ENCODE data around the gene TIMP3. TPM values are rescaled to one million over a fixed set of nuclear protein-coding genes. Genes with fewer than 3 reads are reported as not detected.

Gene TIMP3
- total RNA-seq, 1 donor from 2014 or later, result 0.05 TPM

DNA sequence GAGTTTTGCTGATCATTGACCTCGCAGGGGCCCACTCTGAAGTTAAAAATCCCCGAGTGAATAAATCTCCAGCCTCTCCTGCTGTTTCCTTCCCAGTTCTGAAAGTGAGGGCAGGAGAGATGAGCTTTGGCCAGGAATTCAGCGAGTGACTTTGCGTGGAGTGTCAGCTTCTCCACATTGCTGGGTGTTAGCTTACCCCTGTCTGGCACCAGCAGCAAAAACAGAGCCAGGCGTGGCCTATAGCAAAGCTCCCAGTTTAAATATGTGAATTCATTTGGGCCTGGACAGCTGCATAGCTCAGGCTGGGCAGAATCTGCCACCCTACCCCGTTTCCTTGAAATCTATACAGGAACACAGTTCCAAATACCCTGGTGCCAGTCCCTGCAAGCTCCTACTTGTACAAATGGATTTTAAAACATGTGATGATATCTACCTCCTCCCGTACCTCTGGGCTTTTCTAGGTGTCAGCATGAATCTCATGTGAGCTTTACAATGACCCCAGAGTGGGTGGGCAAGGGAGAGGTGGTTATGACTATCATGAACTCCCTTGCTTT is 25.6 kb downstream of the TIMP3 start:
- intact Hi-C loops (cut with micrococcal nuclease), result no loop called here

DNA sequence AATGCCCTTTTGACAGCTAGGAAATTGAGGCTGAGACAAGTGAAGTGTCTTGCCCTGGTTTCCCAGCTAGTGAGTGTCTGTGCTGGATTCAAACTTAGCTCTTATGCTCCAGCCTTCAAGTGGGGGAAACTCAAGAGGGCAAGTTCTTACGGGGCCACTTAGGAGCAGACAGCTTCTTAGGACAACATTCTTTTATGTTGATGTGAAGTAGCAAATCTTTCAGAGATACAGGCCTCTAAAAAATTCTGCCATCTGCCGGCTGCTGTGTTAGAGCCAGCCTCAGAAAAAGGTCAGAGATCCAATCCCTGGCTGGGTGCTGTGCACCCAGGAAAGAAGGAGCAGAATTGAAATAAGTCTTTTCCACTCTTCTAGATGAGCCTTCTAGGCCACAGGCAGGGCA is 26.6 kb downstream of the TIMP3 start:
- intact Hi-C loops (cut with micrococcal nuclease), result no loop called here

- intact Hi-C loops (cut with micrococcal nuclease), result no loop called here
These were observed 27.1 kb downstream of the TIMP3 start for GRCh38 chr22:32828561-32828960.

- intact Hi-C loops (cut with micrococcal nuclease), result no loop called here
These were observed 27.9 kb downstream of the TIMP3 start for GRCh38 chr22:32829451-32829851.

DNA sequence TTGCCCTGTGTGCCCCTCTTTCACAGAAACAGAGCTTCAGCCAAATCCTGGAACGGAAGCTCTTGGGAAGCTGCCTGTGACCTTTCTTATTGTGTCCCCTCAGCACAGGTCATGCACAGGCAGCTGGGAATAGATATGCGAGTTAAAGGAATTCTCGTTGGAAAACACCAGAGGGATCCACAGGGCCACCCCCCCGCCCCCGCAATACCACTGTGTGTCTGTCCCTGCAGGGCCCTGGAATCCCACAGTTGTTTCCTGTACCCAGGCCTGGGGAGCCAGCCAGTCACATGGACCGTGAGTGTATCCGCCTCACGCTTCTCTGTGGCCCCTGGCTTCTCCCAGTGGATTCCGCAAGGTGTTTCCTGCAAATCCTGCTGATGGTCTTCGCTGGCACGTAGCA is 29.0 kb downstream of the TIMP3 start:
- intact Hi-C loops (cut with micrococcal nuclease), result no loop called here

DNA sequence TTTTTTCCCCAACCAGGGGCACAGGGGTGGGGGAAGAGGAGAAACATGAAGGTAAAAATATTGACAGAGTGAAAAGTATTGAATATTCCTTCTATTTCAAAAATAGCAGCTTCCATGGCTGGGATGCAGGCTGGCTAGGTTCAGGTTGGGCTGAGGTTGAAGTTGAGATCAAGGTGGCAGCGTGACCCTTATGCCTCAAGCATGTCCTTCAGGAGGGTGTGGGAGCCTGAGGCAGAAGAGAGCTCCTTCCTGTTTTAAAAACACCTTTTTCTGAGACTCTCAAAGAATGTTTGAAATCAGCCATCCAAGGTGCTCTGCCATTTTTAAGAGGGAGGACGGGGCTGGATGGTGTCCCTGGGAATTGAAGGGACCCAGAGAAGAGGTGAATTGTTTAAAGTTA is 29.5 kb downstream of the TIMP3 start:
- intact Hi-C loops (cut with micrococcal nuclease), result no loop called here

DNA sequence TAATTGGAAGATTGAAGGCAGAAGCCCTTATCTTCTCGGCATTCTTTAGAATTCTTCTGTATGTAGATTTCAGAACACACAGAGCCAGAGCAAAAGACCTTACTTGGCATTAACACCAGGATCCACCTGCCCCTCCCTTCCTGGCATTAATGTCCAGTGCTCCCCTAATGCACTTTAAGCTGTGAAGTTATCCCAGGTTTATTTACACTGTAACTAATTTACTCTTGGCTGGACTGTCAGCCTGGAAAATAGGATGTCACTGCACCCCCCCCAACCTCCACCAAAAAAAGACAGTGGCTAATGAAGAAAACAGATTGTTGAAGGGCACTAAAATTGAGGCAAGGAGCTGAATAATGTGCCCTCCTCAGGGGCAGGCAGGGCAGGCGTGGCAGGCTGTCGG is 30.1 kb downstream of the TIMP3 start:
- intact Hi-C loops (cut with micrococcal nuclease), result no loop called here

- intact Hi-C loops (cut with micrococcal nuclease), result no loop called here
These were observed 30.7 kb downstream of the TIMP3 start for GRCh38 chr22:32832174-32832573.

DNA sequence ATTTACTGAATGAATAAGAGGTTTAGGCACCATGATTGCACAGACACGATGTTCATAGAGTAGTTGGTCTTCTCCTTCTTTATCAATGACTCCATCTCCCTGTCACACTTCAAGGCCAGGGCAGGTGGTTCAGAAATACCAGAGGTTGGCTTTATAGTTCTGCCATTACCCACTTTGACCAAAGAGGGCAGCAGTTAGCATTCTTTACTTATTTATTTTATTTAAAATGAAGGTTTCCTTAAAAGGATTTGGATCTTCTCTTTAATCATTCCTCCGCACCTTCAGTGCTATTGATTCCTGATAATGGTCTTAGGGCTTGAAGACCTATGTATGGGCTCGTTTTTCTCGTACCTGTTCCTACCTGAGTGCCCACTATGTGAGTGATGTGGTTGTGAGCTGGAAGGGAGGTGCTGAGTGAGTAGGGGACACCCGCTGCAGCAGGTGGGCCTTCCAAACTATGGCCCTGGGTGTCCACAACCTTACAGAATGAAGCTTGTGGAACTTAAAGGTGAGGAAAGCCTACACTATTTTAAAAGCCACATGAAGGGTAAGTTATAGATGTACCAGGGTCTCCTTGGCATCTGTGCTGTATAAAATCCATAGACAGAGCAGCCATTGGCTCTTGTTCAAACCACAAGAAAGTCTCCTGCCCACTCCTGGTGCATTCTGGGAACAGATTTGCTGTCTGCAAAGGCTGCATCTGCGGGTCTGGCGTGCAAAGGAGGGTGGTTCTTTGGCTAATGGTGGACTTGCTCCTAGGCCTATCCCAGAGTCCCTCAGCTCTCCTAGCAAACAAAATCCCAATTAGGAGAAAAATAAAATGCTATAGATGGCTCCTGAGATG is 35.0 kb downstream of the TIMP3 start:
- intact Hi-C loops (cut with micrococcal nuclease), result no loop called here

DNA sequence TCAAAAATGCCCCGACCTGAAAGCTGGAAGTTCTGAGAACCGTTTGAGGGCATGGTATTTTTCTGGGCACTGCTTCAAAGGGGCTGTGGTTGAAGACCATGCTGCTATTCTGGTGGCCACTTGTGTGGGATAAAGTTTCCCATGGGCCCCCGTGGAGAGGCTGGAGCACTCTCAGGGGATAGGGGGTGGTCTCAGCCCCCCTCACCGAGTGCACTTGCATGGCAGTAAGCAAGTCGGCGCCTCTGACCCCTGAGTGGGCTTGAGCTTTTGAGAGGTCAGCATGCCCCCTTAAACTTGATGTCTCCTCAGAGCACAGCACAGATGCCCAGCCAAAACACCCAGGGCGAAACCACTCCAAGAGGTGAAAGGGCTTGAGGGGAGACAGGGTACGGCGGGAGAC is 35.6 kb downstream of the TIMP3 start:
- intact Hi-C loops (cut with micrococcal nuclease), result no loop called here

- intact Hi-C loops (cut with micrococcal nuclease), result no loop called here
These were observed 36.3 kb downstream of the TIMP3 start for GRCh38 chr22:32837803-32838202.

GRCh38 chr22:32839831-32840584 is 38.5 kb downstream of the TIMP3 start:
- intact Hi-C loops (cut with micrococcal nuclease), result no loop called here

- intact Hi-C loops (cut with micrococcal nuclease), result no loop called here
These were observed 39.7 kb downstream of the TIMP3 start for GRCh38 chr22:32841175-32841574.

DNA sequence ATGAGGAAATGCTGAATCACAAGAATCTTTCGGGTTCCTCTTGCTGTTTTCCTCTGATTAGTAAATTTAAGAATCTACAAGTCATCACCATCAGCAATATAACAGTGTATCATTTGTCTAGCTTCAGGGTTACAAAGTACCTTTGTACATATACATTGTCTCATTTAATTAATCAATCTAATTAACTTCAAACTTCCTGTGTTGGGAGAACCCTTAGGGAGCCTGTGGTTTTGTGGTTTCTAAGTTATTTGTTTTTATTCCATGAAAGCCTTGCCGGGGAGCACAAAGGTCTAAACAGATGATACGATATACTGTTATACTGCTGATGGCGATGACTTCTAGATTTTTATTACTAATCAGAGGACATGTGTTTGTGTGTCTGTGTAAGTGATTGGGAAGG is 41.0 kb downstream of the TIMP3 start:
- intact Hi-C loops (cut with micrococcal nuclease), result no loop called here

DNA sequence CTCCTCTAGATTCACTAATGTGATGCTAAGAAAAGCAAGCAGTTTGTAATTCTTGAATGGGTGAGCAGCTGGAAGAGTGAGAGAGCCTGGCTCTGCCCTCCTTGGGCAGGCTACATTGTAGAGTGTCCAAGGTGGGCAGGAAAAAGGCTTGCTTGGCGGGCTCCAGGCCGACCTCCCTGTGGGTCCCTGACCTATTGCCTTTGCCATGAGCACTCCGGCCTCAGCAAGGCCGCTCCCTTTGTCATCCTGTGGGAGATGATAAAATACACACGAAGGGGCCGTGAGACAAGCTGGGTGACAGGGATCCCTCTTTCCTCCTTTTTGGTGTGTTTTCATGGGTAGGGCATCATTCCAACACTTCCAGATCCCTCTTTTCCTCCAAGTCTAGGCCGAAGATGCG is 41.8 kb downstream of the TIMP3 start:
- intact Hi-C loops (cut with micrococcal nuclease), result no loop called here

GRCh38 chr22:32844251-32844650 is 42.7 kb downstream of the TIMP3 start:
- intact Hi-C loops (cut with micrococcal nuclease), result no loop called here

DNA sequence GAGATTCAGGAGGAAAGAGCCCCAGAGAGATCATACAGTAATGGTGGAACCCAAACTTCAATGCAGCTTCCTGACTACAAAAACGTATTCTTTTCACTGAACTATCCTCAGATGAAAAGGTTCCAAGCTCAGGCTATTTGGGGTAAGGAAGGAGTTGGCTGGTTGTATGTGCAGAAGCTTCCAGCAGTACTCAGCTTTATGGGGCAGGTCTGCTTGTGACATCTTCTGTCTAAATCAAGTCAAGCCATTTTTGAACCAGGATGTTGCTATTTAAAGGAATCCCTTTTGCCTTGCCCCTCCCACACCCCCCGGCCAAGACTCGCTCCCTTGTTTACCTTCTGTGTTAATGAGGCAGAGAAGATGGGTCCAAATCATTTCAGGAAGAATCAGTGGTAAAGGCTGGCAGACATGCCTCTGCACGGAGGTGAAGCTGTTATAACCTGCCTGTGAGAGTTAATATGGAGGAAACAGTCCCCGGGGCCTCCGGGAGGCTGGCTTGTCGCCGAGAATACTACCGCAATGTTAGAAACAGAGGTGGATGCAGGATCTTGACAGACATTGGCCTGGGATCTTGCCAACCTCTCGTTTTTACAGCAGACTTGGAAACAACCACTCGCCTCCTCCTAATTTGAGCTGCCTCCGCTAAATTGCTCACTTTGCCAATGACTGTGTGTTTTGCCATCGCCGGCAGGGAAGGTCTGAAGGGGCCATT is 45.4 kb downstream of the TIMP3 start:
- intact Hi-C loops (cut with micrococcal nuclease), result no loop called here

DNA sequence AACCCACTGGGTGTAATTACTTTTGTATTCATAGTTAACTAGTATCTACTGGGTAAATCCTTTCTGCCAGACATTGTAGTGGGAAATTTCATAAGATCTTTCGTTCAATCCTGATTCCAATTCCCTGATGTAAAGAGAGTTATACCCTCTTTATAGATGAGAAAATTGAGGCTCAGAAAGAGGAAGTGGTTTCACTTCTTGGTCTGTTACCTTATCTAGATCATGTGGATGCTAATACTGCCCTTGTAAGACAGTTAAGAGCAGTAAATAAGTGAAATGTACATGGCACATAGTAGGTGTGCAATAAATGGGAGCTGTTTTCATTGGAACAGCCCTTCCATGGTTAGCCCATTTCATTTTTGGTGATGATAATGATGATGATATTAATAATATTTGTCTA is 46.7 kb downstream of the TIMP3 start:
- intact Hi-C loops (cut with micrococcal nuclease), result no loop called here

DNA sequence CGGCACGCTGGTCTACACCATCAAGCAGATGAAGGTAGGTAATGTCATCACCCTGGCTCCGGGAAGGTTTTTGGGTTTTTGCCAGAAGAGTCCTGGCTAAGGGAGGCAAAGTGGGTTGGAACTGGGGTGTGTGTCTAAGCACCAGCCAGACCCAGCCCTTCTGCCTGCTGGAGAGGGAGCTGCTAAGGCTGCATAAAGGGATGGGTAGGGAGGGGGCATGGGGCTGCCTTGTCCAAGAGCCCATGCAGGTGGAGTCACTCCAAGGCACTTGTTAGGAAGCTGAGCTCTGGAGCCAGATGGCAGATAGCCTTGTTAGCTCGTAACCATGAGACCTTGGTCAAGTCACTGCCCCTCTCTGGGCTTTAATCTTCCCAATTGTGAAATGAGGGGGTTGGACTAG is 48.0 kb downstream of the TIMP3 start:
- intact Hi-C loops (cut with micrococcal nuclease), result no loop called here

GRCh38 chr22:32850157-32850556 is 48.7 kb downstream of the TIMP3 start:
- intact Hi-C loops (cut with micrococcal nuclease), result no loop called here

- intact Hi-C loops (cut with micrococcal nuclease), result no loop called here
These were observed 49.3 kb downstream of the TIMP3 start for GRCh38 chr22:32850591-32851517.
